Measurements from ENCODE around the gene TMEM109.
"Not testable (repeated sequence)": the region's sequence is repeated elsewhere in the genome, so short reads cannot be mapped to it uniquely, and the experiment has no call there.

Gene TMEM109

DNA sequence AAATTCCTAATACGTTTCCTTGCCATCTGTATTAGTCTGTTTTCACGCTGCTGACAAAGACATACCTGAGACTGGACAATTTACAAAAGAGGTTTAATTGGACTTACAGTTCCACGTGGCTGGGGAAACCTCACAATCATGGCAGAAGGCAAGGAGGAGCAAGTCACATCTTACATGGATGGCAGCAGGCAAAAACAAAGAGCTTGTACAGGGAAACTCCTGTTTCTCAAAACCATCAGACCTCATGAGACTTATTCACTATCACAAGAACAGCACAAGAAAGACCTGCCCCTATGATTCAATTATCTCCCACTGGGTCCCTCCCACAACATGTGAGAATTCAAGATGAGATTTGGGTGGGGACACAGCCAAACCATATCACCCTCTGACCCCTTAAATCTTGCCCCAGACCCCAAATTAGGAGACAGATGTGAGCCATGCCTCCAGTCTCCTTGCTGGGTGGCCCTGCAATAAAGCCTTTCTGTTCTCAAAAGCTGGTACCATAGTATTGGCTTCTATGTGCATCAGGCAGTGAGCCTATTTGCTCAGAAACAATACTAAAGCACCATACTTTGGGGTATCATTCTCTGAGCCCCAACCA, 4.2 kb upstream of the TMEM109 start:
- in situ Hi-C loops (cut with MboI; ENCODE audit: low sequenced_read_pairs) = not testable (repeated sequence)

DNA sequence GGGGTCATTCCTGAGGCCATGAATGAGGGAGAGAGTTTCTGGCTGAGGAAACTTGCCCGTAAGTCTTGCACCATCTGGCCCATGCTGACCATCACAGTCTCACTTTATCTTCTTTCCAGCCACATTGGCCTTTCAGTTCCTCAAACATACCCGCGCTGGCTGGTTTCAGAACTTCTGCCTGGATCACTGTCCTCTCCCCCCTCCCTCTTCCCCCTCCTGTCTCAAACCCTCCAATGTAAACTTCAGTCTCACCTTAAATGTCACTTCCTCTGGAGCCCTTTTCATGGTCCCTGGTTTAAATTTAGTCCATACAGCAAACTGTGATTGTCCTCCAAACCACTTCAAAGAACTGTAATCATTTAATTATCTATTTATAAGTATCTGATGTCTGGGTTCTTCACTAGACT, 3.7 kb upstream of the TMEM109 start:
- in situ Hi-C loops (cut with MboI; ENCODE audit: low sequenced_read_pairs) = no loop called here

DNA sequence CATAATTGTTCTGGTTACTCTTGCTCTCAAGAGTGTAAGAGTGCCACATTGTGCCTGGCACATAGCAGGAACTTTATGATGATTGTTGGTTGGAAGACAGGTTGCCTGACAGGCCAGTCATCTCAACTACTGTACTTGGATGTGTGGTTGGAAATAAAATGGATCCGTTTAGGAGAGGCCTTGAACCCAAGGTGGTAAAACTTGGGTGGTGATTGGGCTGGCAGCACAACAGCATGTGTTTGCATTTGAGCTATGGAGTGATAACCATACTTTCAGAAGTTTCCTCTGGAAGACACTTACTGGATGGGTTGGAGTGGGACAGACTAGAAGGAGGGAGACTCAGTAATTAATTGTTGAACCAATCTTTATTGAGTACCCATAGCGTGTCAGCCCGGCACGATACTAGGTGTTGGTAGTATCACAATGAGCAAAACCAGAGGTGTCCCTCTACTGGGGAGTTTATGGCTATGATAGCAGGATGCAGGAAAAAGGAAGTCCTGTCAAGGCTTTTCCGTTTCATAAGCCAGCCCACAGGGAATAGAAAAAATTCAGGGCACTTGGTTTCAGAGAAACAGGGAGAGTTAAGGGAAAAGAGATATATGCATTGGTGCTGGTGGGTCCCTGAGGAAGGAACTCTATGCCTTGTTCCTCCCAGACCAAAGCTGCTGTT, 3.1 kb upstream of the TMEM109 start:
- in situ Hi-C loops (cut with MboI; ENCODE audit: low sequenced_read_pairs) = no loop called here

DNA sequence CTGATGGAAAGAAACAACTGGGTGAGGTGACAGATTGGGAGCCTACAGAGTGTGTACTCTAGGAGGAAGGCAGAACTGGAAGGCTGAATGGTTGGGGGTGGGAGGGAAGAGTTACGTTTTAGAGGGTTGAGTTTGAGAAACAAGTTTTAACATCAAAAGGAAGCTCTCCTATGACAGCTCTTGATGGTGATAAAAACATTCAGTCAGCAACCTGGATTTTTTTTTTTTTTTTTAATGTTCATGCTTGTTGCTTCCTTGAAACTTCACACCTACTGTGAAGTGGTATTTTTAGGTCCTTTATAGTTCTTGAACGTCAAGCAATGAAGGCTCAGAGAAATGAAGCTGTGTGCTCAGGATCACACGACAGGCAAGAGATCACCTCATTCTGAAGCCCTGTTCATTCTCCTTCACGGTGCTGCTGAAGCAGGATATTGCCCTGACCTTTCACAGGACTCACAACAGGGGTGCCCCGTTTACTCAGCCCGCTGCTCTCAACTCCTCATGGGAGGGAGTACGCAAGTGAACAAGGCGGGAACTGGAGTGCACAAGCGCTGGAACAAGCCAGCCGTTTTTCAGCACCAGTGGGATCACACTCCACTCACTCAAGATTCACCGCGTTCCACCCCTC, 1.6 kb upstream of the TMEM109 start:
- in situ Hi-C loops (cut with MboI; ENCODE audit: low sequenced_read_pairs) = no loop called here

DNA sequence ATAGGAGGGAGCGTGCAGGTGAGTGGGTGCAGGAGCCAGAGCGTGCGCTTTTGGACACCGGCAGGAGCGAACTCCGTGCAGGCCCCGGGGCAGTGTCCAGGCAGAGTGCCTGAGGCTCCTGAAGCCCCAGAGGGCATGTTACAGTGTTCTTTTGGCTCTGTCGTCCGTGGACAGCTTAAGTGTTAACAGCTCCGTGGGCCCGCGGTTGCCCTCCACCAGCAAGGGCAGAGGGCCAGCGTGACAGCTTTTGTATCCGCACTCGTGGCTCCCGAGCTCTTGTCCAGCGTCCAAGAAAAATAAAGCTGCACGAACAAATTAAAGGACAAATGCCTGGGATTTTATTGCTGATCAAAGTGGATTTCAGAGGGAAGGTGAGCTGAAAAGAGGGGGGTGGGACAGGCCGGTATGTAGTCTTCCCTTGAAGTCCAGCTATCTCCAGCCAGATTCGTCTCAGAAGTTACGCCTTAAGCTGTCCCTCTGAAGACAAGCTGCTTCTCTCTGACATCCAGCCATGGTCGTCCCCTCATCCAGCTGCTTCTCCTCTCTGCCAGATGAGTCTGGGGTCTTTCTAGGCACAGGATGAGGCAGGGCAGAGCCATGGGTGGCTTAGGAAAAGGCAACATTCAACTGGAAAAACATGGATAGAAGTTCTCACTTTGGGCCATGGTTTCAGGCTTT, 968 bp upstream of the TMEM109 start:
- in situ Hi-C loops (cut with MboI; ENCODE audit: low sequenced_read_pairs) = no loop called here

DNA sequence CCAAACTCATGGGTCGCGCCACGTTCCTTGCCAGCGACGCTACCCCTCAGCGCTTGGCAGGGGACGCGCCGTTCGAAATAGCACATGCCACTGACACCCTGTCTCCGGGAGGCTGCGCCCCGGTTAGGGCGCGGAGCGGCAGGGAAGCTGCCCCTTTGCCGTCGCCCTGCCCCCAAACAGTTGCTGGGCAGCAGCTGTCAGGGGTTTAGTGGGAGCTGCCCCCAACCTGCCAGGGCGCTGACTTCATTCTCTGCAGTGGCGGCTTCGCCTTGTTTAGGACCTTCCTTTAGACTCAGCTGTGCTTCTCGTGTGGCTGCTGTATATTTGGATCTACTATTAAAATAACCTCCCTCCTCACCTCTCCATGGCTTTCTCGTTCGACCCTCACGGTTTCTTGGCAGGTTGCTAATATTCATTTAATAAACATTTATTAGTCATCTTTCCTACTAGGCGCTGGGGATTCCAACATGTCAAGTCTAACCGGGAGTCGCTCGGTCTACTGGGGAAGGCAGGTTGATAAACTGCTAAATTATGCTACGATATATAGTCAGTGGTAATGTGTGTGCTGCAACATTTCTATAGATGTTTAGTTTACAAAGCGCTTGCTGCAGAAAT, 782 bp downstream of the TMEM109 start:
- in situ Hi-C loops (cut with MboI; ENCODE audit: low sequenced_read_pairs) = no loop called here

DNA sequence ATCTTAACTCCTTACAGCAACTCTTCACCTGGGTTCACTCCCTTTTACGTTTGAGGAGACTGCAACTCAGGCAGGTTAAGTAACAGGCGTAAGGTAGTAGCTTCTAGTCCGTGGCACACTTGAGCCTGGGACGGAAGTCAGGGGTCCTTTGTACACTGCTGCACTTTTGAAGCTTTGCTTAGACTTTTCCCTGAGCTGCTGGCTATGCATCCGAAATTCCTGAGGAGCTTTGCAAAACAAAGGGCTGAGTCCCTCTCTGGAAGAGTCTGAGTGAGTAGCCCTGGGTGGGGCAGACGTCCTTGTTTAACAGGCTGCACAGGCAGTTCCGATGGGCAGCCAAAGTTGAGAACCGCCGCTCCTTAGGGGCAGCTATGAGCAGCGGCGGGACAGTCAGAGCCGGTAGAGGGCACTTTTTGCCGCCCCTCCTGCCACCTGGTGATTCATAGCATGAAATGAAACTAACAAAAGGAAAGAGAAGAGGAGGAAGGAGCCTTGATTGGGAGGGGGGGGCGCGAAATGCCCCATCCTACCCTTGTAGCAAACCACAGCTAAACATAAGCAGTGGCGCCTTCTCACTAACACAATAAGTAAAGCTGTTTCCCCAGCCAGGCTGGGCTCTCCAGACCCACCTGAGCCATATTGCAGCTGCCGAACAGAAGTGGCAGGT, 1.4 kb downstream of the TMEM109 start:
- in situ Hi-C loops (cut with MboI; ENCODE audit: low sequenced_read_pairs) = no loop called here

DNA sequence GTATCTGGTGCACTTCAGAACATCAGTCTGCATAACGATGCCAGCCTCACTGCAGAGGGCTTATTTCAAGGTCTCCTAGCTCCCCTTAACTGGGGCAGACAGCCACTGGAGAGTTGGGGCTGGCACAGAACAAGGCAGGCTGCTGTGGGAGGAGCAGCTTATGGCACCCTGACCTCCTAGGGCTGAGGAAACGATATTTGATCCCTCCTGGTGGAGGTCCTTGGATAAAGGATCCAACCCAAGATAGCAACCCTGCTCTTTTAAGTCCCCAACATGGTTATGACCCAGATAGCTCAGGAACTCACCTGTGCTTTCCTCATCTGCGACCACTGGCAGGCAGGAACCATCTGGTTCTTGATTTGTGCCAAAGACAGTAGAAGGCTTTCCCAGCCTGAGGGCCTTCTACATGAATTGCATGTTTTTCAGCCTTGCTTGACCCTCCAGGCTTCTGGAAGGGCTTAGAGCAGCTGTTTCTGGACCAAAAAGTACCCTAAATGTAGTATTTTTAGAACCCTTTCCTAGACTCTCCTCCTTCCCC, 2.8 kb downstream of the TMEM109 start:
- in situ Hi-C loops (cut with MboI; ENCODE audit: low sequenced_read_pairs) = no loop called here

DNA sequence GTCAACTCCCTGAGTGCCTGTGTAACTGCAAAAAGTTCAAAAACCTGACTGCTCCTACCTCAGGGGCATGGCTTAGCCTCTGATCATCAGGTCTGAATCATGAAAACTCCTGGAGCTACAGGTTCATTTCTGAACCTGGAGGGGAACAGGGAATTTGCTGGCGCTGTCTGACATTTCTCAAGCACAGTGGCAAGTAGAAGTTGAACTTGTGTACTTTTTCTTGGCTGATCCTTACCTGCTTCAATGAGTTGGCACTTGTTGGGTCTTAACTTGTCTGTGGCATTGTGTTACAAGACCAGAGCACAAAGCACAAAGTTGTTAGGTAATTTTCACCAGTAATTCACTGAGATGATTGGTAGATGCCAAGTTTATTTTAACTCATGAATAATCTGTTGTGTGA, 3.3 kb downstream of the TMEM109 start:
- in situ Hi-C loops (cut with MboI; ENCODE audit: low sequenced_read_pairs) = no loop called here

DNA sequence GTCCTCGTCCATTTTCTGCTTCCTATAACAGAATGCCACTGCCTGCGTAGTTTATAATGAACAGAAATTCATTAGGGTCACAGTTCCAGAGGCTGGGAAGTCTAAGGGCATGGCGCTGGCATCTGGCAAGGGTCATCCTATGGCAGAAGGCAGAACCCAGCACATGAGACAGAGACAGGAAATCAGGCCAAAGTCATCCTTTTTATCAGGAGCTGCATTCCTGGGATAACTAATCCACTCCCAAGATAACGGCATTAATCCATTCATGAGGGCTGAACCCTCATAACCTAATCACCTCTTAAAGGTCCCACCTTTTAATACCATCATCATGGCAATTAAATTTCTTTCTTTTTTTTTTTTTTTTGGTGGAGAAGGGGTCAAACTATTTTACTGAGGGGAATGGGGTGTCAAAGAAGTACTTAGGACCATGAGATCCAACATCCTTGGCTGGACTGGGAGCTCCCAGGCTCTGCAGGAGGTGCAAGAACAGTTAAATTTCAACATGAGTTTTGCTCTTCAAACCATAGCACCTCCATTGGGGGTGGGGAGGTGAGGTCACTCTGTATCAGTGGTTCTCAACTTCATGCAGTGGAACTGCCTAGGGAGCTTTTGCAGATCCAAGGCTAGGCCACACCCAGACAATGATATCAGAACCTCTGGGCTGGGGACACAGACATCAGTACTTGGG, 4.4 kb downstream of the TMEM109 start:
- in situ Hi-C loops (cut with MboI; ENCODE audit: low sequenced_read_pairs) = no loop called here

DNA sequence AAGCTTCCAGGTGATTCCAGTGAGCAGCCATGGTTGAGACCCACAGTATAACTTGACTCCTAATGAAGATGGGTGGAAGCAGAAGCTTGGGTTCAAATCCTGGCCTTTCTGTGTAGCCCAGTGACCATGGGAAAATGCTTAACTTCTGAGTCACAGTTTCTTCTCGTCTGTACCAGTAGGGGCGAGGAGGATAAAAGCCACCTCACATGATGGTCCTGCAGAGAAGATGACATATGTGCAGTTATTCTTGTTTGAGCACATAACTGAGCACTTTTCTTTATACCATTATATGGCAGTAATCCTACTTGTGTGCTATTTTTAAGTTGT, 4.9 kb downstream of the TMEM109 start:
- in situ Hi-C loops (cut with MboI; ENCODE audit: low sequenced_read_pairs) = no loop called here

DNA sequence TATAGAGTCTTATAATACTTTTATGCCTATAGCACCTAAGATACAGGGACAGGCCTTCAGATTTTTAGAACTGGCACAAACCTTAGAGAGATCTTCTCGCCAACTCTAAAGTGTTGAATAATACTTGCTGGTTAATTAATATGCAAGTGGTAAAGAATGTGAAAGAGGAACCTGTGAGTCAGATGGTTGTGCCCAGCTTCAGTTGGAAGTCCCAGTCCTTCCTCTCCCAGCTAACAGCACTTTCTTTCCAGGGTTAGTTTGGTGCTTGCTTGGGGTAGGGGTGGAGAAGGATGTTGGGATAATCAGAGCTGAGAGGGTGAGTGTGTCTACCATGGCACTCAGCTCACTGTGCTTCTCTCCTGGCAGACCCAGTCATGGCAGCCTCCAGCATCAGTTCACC, 5.4 kb downstream of the TMEM109 start:
- in situ Hi-C loops (cut with MboI; ENCODE audit: low sequenced_read_pairs) = no loop called here

DNA sequence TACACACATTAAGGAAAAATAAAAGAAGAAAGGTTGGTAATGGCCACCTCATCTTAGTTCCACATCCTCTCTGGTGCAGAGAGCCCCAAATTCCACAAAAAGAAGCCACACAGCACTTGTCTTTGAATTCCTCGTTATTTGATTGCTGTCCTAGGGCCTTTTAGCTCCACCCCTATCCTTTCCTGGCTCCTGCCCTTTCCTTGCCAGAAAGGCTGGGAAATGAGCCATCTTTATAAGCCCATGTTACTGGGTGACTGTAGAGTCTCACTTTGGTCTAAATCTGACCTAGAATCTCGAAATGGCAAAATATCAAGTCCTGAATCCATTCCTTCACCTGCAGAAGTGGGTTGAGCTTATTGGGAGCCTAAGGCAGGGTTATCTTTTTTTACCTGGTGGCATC, 6.0 kb downstream of the TMEM109 start:
- in situ Hi-C loops (cut with MboI; ENCODE audit: low sequenced_read_pairs) = no loop called here

DNA sequence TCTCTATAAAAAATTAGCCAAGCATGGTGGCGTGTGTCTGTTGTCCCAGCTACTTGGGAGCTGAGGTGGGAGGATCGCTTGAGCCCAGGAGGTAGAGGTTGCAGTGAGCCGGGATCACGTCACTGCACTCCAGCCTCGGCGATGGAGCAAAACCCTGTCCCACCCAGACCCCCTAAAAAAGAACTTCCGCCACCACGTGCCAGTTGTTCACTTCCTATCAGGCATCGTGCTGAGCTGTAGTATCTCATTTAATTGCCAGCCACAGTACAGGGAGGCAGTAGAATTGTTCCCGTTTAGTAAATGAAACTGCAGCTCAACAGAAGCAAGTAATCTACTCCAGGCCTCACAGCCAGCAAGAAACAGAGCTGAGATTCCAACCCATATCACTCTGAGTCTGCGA, 7.3 kb downstream of the TMEM109 start:
- in situ Hi-C loops (cut with MboI; ENCODE audit: low sequenced_read_pairs) = no loop called here

DNA sequence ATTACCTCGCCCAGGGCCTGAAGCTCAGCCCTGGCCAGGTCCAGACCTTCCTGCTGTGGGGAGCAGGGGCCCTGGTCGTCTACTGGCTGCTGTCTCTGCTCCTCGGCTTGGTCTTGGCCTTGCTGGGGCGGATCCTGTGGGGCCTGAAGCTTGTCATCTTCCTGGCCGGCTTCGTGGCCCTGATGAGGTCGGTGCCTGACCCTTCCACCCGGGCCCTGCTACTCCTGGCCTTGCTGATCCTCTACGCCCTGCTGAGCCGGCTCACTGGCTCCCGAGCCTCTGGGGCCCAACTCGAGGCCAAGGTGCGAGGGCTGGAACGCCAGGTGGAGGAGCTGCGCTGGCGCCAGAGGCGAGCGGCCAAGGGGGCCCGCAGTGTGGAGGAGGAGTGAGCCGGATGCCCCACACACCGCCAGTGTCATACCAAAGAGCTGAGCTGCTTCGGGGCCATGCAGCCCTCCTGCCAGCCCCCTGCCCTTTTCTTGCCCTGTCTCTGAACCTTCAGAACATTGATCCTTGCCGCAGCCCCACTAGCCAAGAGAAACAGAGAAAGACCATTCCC, 7.9 kb downstream of the TMEM109 start:
- in situ Hi-C loops (cut with MboI; ENCODE audit: low sequenced_read_pairs) = no loop called here

DNA sequence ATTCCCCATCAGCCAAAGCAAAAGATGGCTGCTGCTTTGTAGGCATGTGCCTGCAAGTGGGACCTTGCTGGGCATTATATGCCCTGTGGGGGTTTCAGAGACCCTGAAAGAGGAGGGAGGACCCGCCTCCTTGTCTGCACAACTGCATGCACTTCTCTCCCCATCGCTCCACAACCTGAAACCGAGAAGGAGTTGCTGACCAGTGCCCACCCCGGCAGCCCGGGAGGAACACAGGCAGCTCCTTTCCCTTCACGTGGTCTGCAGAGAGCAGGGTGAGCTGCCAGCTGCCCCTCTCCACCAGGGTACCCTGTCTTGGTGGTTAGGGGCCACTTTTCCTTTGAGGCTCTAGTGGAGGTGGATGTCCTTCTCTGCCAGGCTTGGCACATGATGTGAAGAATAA, 8.9 kb downstream of the TMEM109 start:
- in situ Hi-C loops (cut with MboI; ENCODE audit: low sequenced_read_pairs) = no loop called here

DNA sequence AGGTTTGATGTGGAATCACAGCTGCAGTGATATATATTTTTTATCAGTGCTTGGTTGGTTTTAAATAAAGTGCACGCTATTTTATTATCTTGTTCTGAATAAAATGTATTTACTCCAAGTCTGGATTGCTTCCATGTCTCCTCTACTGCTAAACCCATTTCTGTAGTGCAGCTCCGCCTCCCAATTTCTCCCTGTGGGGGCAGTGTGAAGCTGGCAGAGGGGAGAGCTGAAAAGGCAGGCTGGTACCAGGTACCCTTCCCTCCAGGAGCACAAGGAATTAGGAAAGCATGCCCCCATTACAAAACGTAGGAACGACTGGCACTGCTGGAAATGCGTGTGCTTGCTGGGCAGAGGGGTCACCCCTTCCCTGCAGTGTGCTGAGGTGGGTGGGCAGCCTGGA, 9.4 kb downstream of the TMEM109 start:
- in situ Hi-C loops (cut with MboI; ENCODE audit: low sequenced_read_pairs) = no loop called here

DNA sequence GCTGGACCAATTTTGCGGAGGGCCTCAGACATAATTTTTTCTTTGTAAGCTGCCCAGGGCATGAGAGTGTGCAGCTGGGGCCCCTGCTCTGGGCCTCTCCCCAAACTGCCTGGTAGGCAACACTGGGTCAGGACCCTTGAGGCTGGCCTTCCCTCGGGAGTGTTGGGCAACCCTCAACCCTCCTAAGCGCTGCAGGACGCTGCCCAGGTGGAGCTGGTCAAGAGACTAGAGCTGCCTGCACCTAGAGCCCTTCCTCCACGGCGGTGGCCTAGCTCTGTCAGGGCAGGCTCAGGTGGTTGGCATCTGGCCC, 9.8 kb downstream of the TMEM109 start:
- in situ Hi-C loops (cut with MboI; ENCODE audit: low sequenced_read_pairs) = no loop called here

DNA sequence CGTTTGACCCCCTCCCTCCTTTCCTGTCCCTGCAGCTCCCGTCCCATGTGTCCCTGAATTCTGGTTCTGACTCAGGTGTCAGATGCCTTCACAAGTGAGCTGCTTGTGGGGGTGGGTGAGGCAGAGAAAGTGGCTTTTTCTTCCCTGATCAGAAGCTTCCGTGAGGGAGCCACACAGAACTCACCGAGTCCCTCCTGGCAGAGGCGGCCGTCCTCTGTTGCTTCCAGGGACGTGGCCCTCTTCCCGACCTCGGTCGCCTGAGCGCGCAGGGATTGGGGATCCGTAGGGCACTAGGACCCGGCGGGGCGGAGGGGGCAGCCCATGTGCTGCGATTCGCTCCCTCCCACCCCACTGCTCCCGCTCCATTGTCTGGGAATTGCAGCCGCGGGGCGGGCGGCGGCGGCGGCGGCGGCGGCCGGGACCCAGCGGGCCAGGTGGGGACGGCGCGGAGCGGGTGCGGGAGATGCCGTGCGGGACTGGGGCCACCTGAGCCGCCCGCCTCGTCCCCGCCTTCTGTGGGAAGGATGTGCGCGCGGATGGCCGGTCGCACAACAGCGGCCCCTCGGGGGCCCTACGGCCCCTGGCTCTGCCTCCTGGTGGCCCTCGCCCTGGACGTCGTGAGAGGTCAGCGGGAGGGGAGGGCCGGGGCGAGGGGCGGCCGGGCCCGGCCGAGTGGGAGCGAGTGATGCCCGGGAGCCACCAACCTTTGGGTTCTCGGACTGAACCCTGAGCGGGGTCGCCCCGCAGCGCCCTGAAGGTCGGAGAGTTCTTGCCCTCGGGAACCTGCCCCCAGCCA, 10.3 kb downstream of the TMEM109 start, which contains the start of gene TMEM132A:
Gene TMEM132A, plus strand, starts transcription at position 351 of the 796 bp plus-strand sequence. Its CDS starts 174 bp downstream, at position 525.
- in situ Hi-C loops (cut with MboI; ENCODE audit: low sequenced_read_pairs) = no loop called here
